Fibroblast of upper back skin (primary cell): ENCODE measurements around the gene AUP1.
"Not testable (repeated sequence)": the region's sequence is repeated elsewhere in the genome, so short reads cannot be mapped to it uniquely, and the experiment has no call there.

Experiments
- DNase-seq: peaks from one replicate; pipeline ENCODE4 v3.0.0-alpha.2; 2013

AUP1 gene, protein sequence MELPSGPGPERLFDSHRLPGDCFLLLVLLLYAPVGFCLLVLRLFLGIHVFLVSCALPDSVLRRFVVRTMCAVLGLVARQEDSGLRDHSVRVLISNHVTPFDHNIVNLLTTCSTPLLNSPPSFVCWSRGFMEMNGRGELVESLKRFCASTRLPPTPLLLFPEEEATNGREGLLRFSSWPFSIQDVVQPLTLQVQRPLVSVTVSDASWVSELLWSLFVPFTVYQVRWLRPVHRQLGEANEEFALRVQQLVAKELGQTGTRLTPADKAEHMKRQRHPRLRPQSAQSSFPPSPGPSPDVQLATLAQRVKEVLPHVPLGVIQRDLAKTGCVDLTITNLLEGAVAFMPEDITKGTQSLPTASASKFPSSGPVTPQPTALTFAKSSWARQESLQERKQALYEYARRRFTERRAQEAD

DNA sequence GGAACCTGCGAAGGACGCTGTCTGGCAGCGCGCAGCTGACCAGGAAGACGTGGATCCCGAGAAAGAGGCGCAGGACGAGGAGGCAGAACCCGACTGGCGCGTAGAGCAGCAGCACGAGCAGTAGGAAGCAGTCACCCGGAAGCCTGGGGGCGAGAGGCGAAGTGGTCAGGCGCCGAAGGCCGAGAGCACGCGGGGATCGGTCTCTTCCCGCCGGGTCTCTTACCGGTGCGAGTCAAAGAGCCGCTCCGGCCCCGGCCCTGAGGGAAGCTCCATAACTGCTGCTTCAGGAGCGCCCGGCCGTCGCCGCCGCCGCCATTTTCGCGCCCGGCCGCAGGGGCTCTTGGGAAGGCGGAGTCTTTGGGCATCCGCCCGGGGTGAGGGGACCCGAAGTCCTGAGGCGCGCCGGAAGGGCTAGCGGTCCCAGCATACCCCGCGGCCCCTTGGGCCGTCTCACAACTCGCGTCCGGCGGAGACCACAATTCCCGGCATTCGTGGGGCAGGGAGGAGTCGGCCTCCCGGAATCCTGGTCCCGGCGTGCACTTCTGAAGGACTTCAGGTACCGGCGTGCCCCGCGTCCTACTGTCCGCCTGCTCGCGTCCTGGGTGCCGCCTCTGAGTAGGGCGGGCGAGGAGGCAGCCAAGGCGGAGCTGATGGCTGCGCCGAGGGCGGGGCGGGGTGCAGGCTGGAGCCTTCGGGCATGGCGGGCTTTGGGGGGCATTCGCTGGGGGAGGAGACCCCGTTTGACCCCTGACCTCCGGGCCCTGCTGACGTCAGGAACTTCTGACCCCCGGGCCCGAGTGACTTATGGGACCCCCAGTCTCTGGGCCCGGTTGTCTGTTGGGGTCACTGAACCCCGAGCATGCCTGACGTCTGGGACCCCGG, at the start of gene AUP1, which contains the start of gene HTRA2:
TSS of gene AUP1 (minus strand) at position 350 of the 882 bp plus-strand sequence. CDS start at position 273, 77 bp downstream.
TSS of gene HTRA2 (plus strand) at position 577 of the 882 bp plus-strand sequence. CDS start at position 651, 74 bp downstream.
- peak; percentile 99 for DNase-seq

DNA sequence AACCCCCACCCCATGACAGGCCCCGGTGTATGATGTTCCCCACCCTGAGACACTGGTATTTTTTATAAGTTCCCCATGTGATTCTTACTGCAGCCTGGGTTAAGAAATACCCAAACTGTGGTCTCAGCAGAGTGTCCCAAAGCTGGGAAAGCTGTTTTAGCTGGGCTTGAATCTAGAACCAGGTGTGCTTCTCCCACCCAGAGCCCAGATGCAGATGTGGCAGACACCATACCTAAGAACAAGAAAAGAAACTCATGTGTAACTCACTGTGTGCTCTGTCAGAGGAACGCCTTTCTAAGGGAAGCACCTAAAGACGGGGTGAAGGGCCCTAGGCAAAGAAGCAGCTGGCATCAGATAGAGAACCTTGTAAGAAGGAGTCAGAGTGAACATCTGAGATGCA, 48.9 kb upstream of the AUP1 start:
- DNase-seq: no peak

DNA sequence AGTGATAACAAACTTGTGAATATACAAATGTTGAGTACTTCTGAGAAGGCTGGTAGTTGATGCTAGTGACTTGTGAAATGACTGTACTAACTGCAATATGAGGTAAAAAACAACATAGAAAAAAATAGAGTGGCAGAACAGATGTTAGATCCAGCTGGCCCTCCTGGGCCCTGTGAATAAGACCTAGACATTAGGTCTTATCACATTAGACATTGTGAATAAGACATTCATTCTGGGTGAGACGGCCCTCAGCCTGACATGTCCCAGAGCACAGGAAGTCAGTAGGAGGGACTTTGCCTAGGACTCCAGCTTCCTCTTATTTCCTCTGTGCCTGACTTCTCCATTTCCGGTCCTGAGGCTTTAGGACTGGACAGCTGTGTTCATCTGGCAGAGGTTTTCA, 47.9 kb upstream of the AUP1 start:
- DNase-seq: peak; percentile 45

DNA sequence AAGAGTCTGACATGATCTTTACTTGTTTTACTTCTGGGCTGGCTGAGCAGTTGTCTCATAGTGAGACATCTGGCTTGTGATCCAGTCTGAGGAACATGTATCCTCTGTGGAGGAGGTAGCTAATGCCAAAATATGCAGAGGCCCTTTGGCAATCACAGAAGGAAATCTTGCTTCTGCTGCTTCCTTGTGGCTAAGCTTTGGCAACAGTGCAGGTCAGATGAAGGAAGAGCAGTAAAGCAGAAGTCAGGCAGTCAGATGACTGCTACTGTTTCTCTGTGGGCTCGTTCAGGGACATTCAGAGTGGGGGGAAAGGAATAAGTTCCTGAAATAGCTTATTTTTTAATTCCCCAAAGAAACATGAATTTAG, 47.3 kb upstream of the AUP1 start:
- DNase-seq: peak; percentile 90

DNA sequence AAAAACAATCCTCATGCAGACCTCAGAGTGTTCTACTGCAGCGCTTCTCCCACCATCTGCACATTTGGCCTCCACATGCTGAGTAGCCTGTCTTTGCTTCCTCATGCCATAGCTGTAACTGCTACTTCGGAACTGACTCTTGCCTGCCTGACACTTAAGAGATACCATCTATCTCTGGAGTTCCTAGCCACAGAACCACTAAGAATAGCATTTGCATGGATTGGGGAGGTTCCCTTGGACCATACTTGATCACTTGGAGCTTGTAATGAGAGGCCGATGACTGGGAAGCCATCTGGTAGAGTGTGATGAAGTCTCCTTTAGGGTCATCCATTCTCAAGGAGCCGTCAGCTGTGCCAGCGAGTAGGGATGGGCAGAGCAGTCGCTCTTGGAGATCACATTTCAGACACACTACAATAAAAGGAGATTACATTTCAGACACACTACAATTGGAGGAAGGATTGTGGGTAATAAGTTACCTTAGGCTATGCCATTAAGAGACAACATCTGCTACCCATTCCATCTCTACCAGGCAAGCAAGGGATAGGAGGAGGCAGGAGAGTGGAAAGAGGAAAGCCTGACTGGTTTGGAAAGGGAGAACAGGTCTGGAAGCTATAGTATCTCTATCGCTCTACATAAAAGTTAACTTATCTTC, 46.8 kb upstream of the AUP1 start:
- DNase-seq: peak; percentile 72

DNA sequence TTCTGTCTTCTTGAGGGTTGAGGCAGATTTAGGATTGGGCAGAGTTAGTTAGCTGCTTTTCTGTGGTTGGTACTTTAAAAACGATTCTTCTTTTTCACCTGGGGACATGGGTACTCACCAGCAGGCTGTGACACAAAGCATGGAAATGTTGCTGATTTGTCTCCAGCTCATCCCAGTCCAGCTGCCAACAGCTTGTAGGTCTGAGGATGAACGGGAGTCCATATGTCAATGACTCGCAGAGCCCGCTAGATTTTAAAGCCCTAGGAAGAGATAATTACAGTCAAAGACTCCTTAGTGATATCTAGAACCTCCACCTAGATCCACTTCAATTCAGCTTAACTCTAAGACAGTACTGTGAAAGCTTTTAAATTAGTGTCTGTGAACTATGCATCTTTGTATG, 45.8 kb upstream of the AUP1 start:
- DNase-seq: no peak

DNA sequence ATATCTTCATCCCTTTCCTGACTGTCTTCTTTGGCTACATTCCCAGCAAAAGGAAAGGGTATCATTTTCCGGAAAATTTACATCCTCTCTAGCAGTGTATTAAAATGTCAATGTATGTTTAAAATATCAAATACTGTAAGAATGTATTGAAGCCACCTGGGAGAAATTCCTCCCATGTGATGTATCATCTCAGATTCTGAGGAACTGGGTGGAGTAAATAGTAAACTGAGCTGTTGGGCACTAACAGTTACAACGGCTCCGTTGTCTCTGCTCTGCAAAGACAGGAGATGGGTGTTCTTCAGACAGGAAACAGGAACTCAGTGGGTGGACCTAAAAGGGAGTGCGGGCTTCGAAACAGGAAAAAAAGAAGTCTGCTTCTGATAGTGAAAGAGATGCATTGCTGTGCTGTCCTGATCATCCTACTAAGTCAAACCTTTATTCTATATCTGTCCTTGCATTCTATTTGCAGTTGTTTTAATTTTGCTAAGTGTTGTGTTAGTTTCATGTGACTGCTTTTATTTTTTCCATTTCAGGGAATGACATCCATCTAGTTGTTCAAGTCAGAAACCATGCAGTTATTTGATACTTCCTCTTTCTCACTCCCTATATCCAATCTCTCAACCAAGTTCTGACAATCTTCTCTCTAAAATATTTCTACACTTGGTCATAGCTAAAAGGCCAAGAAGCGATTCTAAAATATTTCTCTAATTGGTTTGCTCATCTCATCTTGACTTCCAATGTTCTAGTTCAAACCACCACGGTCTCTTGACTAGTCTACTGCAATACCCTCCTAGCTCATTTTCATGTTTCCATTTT, 44.4 kb upstream of the AUP1 start:
- peak; percentile 76 for DNase-seq

DNA sequence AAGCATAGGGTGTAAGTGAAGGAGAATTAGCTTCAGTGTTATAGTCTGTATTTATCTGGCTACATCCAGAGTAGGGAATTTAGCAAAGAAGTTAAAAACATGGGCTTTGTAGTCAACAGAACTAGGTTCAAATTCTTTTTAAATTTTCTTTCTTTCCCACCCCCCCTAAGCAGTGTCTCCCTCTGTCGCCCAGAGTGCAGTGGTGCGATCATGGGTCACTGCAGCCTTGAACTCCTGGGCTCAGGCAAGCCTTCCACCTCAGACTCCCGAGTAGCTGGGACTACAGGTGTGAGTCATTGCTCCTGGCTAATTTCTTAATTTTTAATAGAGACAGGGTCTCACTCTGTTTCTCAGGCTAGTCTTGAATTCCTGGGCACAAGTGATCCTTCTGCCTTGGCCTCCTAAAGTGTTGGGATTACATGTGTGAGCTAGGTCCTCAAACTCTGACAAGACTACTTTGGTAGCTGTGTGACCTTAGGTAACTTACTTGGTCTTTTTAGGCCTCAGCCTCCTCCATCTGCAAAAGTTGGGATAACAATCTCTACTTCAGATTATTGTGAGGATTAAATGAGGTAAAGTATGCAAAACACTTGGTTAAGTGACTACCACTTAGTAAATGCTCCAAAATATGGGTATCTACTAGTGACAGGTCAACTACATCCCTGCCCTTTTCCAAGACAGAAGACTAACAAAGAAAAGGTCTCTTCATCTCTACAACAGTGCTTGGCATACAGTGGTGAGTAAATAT, 42.8 kb upstream of the AUP1 start:
- DNase-seq: no peak

DNA sequence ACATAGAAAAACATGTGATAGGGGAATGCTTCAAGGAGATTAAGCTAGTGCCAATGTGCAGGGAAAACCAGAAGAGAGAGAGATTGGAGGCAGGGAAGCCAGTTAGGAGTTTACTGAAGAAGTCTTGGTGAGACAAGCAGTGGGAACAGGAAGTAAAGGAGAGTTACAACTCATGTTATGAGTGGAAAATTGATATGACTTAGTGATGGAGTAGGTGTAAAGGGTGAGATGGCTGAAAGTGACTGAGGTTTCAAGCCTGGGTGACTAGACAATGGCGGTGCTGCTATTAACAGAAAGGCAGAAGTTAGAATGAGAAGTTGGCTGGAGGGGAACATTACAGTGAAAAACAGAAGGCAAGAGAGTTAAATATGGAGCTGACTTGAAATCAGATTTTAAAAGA, 41.6 kb upstream of the AUP1 start:
- DNase-seq: no peak

DNA sequence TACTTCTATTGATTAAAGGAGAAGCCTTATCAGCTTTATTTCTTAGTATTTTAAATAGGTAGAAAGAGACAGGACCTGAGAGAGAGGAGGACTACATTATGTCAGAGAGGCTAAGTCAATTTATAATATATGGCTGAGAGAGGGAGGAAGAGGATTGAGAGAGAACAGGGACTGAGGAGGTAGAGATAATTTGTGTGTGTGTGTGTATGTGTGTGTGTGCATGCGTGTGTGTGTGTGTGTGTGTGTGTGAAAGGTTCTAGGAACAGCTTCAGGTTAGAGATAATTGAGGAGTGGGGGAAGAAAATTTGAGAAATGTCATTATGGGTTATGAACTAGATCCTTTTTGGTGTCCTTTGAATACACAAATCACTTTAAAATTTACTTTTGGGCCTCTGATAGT, 40.2 kb upstream of the AUP1 start:
- no peak for DNase-seq

DNA sequence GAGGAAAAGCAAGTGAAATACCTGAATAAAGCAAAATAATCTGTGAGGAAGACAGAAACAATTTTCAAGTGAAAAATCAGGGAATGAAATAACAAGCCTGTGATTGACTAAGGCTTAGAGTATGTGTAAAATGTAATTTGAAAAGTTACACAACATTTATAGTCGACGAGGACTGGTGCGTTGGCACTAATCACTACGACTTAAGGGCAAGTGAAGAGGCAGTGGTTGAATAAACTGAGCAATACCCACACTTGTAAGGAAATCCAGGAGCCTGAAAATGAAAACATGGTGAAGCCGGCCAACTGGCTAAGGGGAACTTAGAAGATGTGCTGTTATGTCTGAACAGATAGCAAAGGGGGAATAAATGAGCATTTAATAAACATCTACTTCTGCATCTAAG, 38.4 kb upstream of the AUP1 start:
- peak; percentile 84 for DNase-seq

DNA sequence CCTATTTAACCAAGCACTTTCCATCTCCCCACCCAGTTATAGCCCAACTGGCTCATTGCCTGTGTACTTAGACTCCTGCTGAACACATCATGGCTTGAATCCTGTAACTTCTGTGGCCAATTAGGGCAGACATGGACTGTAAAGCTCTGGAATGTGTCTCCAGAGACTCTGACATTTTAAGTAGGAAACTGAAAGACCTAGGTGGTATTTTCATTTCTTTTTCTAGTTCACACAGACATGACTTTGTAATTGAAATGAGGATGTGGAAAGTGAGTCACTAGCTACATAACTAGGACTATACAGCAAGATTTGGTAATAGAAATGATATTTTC, 37.2 kb upstream of the AUP1 start:
- DNase-seq: peak; percentile 99

DNA sequence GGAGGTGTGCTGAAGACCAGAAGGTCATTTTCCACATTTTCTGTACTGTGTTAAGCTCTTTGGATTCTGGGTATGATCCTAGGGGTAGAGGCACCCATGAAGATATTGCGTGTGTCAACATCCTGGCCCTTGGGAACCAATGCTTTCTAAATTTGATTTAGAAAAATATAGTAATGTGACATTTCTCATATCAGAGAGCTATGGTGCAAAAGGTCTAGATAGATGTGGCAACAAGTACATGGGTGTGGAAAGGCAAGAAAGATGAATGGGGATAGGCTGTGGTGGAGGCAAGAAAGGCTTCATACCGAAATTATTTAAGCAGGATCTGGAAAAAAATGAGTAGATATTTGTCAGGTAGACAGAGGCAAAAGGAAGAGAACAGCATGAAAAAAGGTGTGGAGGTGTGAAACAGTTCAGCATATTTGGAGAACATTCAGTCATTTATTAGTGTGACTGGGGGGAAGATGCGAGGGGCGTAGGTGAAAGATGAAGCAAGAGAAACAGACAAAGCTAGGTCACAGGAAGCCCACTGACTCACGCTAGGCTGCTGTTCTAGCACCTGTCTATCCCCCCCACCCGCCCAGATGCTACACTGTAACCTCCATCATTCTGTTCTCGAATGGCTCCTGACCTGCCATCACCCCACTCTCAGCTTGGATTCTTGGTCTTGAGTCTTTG, 36.7 kb upstream of the AUP1 start:
- no peak for DNase-seq

DNA sequence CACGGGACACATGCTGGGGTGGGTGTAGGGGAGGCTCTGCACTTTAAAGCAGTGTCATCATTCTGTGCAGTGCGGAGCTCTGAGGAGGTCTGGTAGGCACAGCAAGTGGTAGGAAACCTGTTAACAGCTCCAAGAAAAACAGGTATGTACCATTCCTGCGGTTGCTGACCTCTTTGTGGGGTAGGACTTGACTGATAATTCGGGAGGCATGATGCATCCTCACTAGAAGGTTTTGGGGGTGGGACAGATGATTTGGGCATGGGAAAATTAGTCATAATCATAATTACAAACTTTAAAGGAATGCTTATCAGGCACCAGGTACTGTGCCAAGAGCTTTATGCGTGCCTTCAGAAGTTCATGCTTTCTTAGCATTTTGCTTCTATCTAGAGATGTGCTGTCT, 34.7 kb upstream of the AUP1 start:
- DNase-seq: peak; percentile 77

DNA sequence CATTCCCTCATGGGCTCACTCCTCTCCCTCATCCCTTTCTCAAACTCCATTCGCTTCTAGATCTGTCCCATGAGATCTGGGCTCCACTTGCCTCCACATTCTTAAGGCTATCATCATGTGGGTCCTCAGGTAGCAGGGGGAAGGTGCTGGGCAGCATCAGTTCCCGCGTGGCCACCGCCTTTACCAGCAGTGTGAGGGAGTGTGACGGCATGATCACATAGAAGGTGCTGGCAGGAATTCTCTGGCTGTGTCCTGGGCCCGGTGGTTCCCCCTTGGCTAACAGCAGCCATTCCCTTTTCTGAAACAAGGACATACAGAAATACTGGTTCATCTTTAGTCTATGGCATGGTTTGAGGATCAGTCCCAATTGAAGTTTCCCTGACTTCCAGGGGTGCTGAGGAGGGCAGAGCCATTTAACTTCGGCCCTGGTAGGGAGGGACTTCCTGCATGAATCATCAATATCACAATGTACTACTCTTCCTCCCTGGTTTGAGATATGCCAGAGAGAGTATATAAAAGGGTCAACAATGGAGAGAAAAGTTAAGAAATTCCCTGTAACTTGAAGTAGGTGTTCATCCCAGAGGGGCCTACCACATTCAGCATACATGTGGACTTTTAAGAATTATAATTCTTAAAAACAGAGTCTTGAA, 32.7 kb upstream of the AUP1 start:
- DNase-seq: no peak

DNA sequence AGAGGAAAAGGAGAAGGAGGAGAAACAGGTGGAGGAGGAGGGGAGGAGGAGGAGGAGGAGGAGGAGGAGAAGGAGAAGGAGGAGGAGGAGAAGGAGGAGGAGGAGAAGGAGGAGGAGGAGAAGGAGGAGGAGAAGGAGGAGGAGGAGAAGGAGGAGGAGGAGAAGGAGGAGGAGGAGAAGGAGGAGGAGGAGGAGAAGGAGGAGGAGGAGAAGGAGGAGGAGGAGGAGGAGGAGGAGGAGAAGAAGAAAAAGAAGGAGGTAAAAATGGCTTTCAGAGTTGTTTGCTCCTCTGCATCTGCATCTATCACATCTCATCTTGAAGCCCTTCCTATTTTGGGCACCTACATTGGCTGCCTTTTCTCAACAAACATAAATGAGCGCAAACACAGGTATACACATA, 31.5 kb upstream of the AUP1 start:
- DNase-seq: not testable (repeated sequence)

DNA sequence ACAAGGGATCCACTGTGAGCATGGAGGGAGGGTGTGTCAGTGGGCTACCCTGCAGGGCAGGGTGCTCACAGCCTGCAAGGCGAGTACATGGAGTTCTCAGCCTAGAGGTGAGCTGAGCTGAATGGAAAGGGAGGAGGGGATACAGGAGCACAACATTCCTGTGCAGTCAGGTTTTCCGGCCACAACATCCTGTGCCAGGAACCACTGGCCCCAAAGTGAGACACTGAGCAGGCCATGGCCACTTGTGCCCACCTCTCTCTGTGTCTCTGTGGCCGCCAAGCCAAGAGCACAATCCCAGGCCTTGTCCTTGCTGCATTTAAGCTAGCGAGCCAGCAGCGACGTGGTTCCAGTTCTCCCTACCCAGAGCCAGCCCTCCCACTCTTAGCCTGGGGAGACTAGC, 31.1 kb upstream of the AUP1 start:
- no peak for DNase-seq

DNA sequence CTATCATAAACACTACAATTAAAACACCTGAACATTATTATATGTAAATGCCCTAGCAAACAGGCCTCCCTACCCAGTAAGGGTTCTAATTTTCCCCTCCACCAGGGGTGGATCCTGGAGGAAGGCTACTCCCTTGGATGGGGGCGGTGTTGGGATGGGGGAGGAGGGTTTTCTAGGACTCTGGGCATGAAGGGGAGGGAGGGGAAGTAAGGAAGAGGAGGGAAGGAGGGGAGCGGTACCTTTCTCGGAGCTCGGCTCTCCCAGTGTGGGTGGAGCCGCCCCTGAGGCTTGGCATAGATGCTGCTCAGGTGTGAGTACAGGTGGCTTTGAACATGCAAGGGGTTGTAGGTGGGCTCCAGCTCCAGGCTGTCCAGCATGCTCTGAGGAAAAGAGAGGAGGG, 30.4 kb upstream of the AUP1 start:
- DNase-seq: no peak

DNA sequence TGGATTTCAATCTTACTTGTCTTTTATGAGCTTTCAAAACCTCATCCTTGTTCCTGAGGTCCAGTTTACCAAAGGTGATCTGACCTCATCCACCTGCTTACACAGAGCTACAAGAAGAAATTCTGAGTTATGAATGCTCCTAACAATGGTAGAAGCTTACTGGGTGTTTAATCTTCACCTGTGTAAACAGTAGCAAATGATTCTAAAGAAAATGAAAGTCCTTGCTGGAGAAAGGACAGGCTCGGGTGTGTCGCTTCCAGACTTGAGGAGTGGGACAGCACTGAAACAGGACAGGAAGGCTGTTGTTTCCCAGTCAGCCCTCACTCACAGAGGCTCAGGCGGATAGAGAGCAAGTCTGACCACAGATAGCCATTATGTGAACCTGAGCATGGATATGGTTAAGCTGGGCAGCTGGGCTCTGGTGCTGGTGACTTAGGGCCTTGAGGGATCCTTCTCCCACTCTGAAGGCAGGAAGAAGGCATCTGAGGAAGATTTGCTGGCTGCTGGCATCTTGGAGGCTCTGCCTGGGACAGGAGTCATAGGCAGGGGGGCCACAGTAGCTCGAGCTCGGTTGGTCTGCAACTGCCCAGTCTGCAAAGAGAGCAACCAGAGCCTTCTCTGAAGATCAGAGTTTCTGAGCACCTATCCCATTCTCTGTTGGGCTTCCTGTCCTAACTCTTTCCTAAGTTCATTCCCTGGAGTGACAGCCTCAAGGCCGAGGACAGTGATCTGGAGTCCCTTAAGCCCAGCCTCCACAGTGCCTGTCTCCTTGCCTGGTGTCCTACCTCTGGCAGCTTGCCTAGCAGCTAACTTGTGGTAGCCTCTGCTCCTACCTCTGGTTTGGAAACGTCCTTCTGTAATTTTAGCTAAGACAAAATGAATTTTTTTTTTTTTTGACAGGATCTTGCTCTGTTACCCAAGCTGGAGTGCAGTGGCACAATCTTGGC, 29.1 kb upstream of the AUP1 start:
- no peak for DNase-seq
